HG02884 (cell line): ENCODE results near the gene TMEM131L.

ENCODE experiments used
- ATAC-seq: cut with Tn5 transposase; IDR thresholded peaks from one replicate; pipeline ENCODE4 v1.9.1; 2021; ENCODE audit warnings: mild to moderate bottlenecking, moderate library complexity; ENCODE audit not compliant: unreplicated experiment

Gene TMEM131L

DNA sequence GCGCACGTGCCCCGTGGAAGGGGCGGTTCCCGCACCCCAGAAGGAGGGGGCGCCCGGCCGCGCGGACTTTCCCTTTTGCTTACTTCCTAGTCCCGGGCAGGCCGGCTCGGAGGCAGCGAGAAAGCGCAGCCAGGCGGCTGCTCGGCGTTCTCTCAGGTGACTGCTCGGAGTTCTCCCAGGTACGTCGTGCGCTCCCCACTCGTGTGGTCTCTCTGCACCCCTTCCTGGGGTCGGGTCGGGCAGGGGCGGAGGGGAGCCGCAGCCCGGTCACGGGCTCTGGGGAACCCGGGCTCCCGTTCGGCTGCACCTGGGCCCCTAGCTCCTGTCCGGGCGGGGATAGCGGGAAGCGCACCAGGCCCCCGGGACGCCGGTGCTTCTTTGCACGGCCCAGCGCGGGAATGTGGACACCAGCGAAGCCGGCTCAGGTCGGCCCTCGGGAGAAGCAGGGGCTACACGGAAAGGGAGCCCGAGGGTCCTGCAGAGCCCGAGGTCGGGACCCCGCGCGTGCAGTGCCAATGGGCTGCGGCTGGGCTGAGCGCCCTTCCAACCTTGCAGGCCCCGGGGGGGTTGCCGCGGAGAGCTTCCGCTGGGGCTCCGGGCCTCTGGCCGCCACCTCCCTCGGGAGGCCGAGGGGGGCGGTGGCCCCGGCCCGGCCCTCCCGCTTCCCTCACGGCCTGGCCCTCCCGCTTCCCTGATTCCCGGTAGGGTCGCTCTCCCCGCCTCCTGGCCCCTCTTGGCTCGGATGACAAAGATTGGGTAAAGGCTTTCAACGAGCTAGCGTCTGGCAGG lies 218.2 kb downstream of the TMEM131L start, which contains the start of gene TLR2:
Gene TLR2 (plus strand): TSS at position 99 of the 789 bp plus-strand sequence. CDS start 18,628 bp downstream, outside the sequence.
- peak; percentile 78 for ATAC-seq

- no peak for ATAC-seq
Measured at GRCh38 chr4:153684971-153685371, 218.8 kb downstream of the TMEM131L start.
